HG03460 (cell line): ENCODE measurements around the gene PRKN.

Experiments
- ATAC-seq: cut with Tn5 transposase; IDR thresholded peaks from one replicate; pipeline ENCODE4 v1.9.1; 2021; ENCODE audit not compliant: unreplicated experiment

PRKN gene

GRCh38 chr6:162260027-162260426 is 467.5 kb downstream of the PRKN start:
- no peak for ATAC-seq

GRCh38 chr6:162258647-162259046 is 468.9 kb downstream of the PRKN start:
- no peak for ATAC-seq

DNA sequence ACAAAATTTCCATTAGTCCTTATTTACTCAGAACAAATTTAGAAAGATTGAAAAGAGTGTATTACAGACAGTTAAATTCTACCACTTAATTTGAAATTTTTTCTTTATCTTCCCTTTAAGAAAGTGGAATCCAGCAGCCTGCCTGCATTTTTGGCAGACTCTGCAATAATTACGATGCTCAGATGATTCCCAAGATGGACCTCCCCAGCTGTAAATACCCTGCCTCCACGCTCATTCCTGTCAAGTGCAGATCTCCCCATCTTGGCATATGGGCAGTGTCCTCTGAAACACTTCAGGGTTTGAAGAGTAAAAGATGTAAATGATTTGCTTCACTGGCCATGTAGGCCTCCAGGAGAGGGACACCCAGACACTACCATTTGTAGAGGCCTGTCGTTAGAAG is 471.2 kb downstream of the PRKN start:
- ATAC-seq = no peak

DNA sequence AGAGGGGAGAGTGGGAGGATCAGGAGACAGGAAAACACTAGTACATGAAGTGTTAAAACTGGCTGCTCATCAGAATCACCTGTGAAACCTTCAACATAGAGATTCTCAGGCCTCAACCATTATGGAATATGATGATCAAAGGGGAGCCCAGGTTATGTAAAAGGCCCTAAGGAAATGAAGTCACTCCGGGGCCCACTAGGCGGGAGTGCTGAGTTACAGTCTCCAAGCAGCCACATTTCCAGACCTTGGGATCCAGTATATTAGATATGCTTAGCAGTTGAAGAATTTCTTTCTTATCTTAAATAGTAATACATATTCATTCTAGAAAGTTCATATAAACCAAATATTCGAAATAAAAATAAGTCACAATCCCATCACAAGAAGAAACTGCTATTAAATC is 476.3 kb downstream of the PRKN start:
- ATAC-seq = no peak

GRCh38 chr6:162249907-162250642 is 477.5 kb downstream of the PRKN start:
- no peak for ATAC-seq

- no peak for ATAC-seq
Observed at GRCh38 chr6:162245830-162246420, 481.6 kb downstream of the PRKN start.

- ATAC-seq = no peak
Observed at GRCh38 chr6:162244031-162244430, 483.5 kb downstream of the PRKN start.

GRCh38 chr6:162242915-162243314 is 484.7 kb downstream of the PRKN start:
- no peak for ATAC-seq

DNA sequence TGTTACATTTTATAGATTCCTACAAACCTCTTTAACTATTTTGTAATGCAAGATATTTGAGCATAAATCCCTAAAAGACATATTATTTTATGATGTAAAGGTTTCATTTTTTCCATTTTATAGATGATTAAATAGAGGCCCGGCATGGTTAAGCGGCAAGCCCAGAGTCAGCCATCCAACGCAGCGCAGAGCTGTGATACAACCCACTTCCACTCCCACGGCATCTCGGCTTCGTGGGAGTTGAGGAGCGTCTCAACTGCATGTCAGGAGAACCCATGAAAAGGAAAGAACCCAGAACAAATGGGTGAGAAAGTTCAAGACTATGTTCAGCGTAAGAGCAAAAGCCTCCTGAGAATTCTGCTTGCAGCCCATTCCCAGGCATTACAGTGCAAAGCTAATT is 488.2 kb downstream of the PRKN start:
- no peak for ATAC-seq

GRCh38 chr6:162238675-162239074 is 488.9 kb downstream of the PRKN start:
- ATAC-seq = no peak

GRCh38 chr6:162237331-162237730 is 490.2 kb downstream of the PRKN start:
- ATAC-seq = no peak

DNA sequence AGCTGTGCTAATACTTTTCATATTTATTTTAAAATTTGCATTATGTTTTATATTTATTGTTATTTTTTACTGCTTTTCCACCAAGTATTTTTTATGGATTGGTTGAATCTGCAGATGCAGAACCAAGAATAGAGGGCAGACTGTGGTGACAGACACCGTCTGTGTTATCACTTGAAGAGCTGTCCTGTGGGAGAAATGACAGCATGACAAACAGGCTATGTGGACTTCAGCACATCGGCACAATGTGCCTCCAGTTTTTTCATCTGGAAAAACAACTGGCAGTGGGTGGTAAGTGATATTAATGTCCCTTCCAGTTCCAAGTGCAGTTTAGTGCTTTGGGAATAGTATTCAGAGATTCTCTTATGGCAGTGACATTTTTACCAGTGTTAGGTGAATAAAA is 492.9 kb downstream of the PRKN start:
- no peak for ATAC-seq

DNA sequence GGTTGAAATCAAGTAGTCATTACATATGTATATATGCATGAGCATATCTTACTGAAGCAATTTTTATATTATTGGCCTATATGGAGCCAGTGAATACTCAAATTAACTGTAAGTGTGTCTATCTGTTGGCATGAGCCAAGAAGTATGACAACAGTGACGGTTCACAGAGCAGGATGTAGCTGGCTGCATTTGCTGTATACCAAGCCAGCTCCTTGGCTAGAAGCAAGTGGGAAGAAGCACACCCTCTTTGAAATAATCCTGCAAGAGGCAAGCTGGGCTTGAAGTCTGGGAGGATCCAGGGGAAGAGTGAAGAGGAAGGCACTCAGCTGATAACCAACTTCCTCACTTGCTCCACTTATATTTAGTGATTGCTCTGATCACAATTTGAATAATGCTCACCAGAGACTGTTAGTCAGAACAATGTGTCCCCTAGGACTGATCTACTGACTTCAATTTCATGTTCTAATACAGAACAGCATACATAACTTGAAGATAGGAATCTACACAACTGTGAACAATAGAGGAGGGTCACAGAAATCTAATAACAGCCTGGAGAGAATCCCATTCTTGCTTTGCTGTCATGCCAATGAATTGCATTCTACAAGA is 497.3 kb downstream of the PRKN start:
- no peak for ATAC-seq

- ATAC-seq = no peak
Observed at GRCh38 chr6:162229093-162229492, 498.5 kb downstream of the PRKN start.

DNA sequence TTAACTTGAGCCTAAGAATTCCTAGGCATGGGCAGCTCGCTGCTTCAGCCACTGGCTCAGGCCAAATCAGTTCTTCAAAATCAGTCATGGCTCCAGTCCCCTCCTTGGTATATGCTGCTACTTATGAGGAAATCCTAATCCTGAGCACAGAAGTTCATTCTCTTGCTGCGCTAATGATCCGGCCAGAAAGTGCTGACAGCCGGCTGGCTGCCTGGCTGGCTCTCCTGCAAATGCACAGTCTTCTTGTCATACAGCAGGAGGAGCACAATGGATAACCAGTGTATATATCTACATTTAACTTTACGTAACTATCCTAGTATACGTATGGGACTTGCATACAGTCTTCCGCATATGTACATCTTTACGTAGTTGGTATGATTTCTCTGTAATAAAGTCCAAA is 500.8 kb downstream of the PRKN start:
- no peak for ATAC-seq

DNA sequence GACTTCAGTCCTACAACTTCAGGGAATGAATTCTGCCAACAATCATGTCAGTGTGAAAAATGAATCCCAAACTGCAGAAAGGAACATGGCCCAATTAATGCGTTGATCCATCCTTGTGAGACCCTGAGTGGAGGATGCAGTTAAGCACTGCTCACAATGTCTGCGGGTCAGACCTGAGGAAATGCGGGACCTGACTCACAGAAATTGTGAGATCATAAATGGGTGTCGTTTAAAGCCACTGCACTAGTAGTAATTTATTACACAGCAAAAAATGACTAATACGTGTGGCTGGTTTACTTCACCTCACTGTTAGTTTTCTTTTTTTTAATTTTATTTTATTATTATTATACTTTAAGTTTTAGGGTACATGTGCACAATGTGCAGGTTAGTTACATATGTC is 505.0 kb downstream of the PRKN start:
- no peak for ATAC-seq

DNA sequence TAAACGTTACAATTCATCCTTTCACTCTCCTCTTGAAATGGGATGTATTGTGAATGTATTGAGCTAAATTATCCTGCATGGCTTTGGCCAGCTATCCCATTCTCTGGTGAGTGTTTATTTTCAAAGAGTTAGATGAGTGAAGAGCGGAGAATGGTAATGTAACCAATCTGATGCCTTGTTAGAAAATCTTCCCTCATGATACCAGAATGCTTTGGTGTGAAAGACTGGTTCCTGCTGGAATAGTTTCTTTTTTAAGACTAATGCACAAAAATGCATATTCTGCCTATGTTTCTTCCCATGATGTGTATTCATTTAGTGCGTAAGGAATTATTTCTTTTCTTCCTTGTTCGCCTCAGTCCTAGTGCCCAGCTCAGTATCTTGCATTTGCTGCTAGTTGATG is 506.7 kb downstream of the PRKN start:
- no peak for ATAC-seq

DNA sequence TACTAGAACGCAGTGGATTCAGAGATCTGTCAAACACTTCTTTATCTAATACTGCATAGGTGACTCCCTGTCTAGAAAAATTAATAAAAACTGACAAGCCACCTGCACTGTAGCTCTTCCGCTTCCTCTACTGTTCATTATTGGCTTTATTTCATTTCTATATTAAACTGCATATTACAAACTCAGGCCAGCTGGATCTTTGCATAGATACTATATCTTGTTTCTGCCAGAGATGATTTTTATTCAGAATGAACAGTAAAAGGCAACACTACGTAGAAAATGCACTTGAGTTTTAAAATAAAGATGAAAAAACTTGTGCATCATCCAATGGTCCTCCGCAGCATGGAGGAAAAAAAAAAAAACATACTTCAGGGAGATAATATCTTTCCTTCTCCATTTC is 508.3 kb downstream of the PRKN start:
- no peak for ATAC-seq

DNA sequence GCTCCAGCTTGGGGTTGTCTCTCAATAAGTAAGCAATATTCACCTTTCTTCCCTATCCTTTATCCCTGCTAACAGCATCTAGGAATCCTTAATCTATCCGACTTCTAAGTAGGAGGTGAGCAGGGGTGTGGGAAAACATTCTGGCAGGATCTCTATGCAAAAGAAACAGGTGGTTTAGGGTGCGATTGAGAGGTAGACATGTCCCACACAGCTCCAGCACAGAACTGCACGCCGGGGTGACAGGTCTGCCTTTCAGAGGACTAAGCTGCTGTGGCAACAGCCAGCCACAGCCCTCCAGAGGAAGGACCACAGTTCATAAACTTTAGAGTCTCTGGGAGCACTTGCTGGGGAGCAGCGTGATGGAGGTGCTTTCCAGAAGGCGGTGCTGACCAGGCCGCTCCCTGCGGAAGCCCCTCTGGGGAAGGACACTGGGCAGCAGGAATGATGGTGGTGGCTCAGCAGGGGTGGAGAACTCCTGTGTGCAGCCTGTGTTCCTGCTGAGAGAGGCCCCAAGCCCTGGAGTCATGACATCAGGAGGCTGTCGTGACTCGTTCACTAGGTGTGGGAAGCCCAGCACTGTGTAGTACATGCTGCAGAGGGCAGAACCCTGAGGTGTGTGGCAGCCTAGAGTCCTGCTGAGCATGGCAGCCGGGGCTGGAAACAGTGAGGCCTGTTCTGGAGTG is 509.6 kb downstream of the PRKN start:
- no peak for ATAC-seq

GRCh38 chr6:162217058-162217457 is 510.5 kb downstream of the PRKN start:
- no peak for ATAC-seq

- no peak for ATAC-seq
Observed at GRCh38 chr6:162211777-162212176, 515.8 kb downstream of the PRKN start.

DNA sequence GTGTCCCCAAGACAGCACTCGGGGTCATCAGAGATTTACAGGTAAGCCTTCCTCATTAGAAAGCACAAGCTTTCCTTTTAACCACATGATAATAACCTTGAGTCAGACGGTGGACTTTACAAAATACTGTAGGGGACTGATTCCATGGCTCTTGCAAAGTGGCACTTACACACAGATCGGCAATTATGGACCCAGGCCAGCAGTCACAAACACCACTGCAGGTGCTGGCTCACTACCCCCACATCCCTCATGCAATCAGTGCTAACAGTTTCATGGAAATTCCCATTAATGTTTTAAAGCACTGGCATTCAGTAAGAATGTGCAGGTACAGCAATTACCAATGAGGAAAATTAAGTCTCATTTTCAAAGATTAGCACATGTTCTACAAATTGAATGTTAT is 516.5 kb downstream of the PRKN start:
- ATAC-seq = no peak
